Subcutaneous adipose tissue (tissue), 4 donors: ENCODE measurements around the gene CALM3. TPM values are rescaled to one million over a fixed set of nuclear protein-coding genes. Genes with fewer than 3 reads are reported as not detected.

ENCODE experiments used
- CTCF ChIP-seq: fragments of 450-650 bp; IDR thresholded peaks from one replicate; pipeline ENCODE4 v1.5.1; 2016; ENCODE audit warnings: low read depth, mild to moderate bottlenecking, control low read depth, antibody characterized with exemption, moderate library complexity
- total RNA-seq, 4 donors: library from RNA; depleted of rRNA; stranded (reverse); fragments of >200 nt; gene quantifications; one replicate each; pipeline ENCODE4 v1.1.0, GENCODE V29; 2016

The CALM3 gene
- total RNA-seq, 4 donors from 2014 or later, result 62.3 to 256 (median 132) TPM

GRCh38 chr19:46626446-46626845, 25.3 kb downstream of the CALM3 start:
- TF ChIP-seq CTCF, result no peak

GRCh38 chr19:46629546-46630025, 28.5 kb downstream of the CALM3 start:
- TF ChIP-seq CTCF, result no peak

- TF ChIP-seq CTCF, result no peak
Observed at GRCh38 chr19:46630586-46631205, 29.6 kb downstream of the CALM3 start.

GRCh38 chr19:46631481-46631880, 30.4 kb downstream of the CALM3 start:
- TF ChIP-seq CTCF, result no peak

GRCh38 chr19:46633130-46633529, 32.0 kb downstream of the CALM3 start:
- TF ChIP-seq CTCF, result no peak

GRCh38 chr19:46634045-46634655, 33.0 kb downstream of the CALM3 start:
- no peak for TF ChIP-seq CTCF

- no peak for TF ChIP-seq CTCF
Observed at GRCh38 chr19:46634656-46635218, 33.6 kb downstream of the CALM3 start.
